ENCODE results near the gene RBM33. TPM values are rescaled to one million over a fixed set of nuclear protein-coding genes. Genes with fewer than 3 reads are reported as not detected.

Gene RBM33
- total and polyA plus RNA-seq, 2 of the 8 experiments (the other 6 are each of a cell fraction or from before 2014, with no cell fraction given), result 16.5 to 64.6 TPM

GRCh38 chr7:155652156-155653114 lies 8.0 kb downstream of the RBM33 start:
- H2AK5ac ChIP-seq (ENCODE audit: low read depth, low read length), result no peak overlapping the region
- no peak overlapping the region for H3K14ac ChIP-seq (ENCODE audit: insufficient read length)
- H3K79me1 ChIP-seq (ENCODE audit: low read depth, low read length), result peaks cover 11% of the 10 kb centered on the region
- peaks cover 17 to 21% of the 10 kb centered on the region in 2 experiments for H4K20me1 ChIP-seq (replicated peaks in 1 of 2; ENCODE audit: control insufficient read depth in 1 of 2, insufficient read depth in 2 of 2, low read length in 2 of 2)
- no peak overlapping the region for H4K91ac ChIP-seq (replicated peaks; ENCODE audit: insufficient read length, low read length)
- H3K27ac ChIP-seq (ENCODE audit: low read depth, low read length), result no peak overlapping the region
- H4K5ac ChIP-seq (ENCODE audit: insufficient read length, low read depth, low read length), result no peak overlapping the region
- CTCF ChIA-PET (ENCODE audit: partially characterized antibody), result interaction anchor here (0.9 to 1.6 kb wide), 2 partner anchors 24 to 54 kb away, joined by 3 to 8 read pairs; no protein-coding TSS in a partner anchor
- H2BK12ac ChIP-seq (ENCODE audit: low read depth, low read length), result no peak overlapping the region
- no peak overlapping the region for H3K23ac ChIP-seq (ENCODE audit: insufficient read length)
- POLR2A ChIA-PET (ENCODE audit: partially characterized antibody), result interaction anchor here (0.6 to 1.2 kb wide), 2 partner anchors 8 to 90 kb away, joined by 4 read pairs; partner anchors contain the start of gene RBM33
- FAIRE-seq, result no peak
- no peaks in the 10 kb centered on the region for H3K23me2 ChIP-seq (ENCODE audit: low read depth, low read length)
- H3K36me3 ChIP-seq (ENCODE audit: control insufficient read depth in 2 of 4, insufficient read depth in 4 of 4, low read length in 3 of 4), result peaks cover 0 to 13% (median 4%) of the 10 kb centered on the region in 4 experiments; a peak in 4 of 8 replicates
- H2BK5ac ChIP-seq (ENCODE audit: low read depth, low read length), result no peak overlapping the region
- no peaks in the 10 kb centered on the region for H3K27me3 ChIP-seq (replicated peaks in 1 of 4; ENCODE audit: control insufficient read depth in 3 of 4, extremely low read depth in 1 of 4, insufficient read depth in 3 of 4, low read length in 3 of 4)
- H3K18ac ChIP-seq (ENCODE audit: extremely low read depth, low read length), result no peak overlapping the region
- no peaks in the 10 kb centered on the region for H3K4me1 ChIP-seq (replicated peaks in 1 of 4; ENCODE audit: control insufficient read depth in 3 of 4, insufficient read depth in 4 of 4, low read length in 3 of 4)
- H3K4me3 ChIP-seq (ENCODE audit: extremely low read depth in 1 of 4, insufficient read depth in 2 of 4, low read depth in 3 of 4, low read length in 4 of 4), result no peak overlapping the region
- no peak overlapping the region for H3K4ac ChIP-seq (replicated peaks; ENCODE audit: insufficient read length, low read depth, low read length)
- peaks cover 41 to 100% of the 10 kb centered on the region in 2 experiments for H3K79me2 ChIP-seq (ENCODE audit: control insufficient read depth in 1 of 2, insufficient read depth in 2 of 2, low read length in 2 of 2)
- no peak overlapping the region for H2BK120ac ChIP-seq (replicated peaks; ENCODE audit: low read depth, low read length)
- no peak for DNase-seq (ENCODE audit: low read depth in 1 of 2, low spot score in 2 of 2)
- WGBS, 2 experiments (ENCODE audit: extremely low coverage in 1 of 2, insufficient coverage in 1 of 2, insufficient read length in 1 of 2, insufficient replicate concordance in 2 of 2, low coverage in 1 of 2, low lambda C conversion rate in 2 of 2, missing lambda C conversion rate in 1 of 2), result 81% methylated on average over 6 of the region's 6 CpGs; no CpG with 5 or more reads in 1 of the 2 experiments
- H3K9me3 ChIP-seq (ENCODE audit: insufficient read depth in 2 of 2, low read depth in 1 of 2, low read length in 1 of 2), result peaks cover 2 to 14% of the 10 kb centered on the region in 2 experiments; a peak in 3 of 4 replicates
- no peak overlapping the region for H3K56ac ChIP-seq (replicated peaks; ENCODE audit: insufficient read length, low read depth, low read length)
- H2BK15ac ChIP-seq (ENCODE audit: low read length), result no peak overlapping the region
- no peak overlapping the region for H4K8ac ChIP-seq (ENCODE audit: extremely low read depth, insufficient read depth, low read length)
- no peak overlapping the region for H2BK20ac ChIP-seq (ENCODE audit: low read length)
- TF ChIP-seq PHF8 (conservative IDR thresholded peaks at IDR 0.05; ENCODE audit: low read depth, low read length), result no peak
- TF ChIP-seq HDAC2 (IDR thresholded peaks at IDR 0.05; ENCODE audit: borderline replicate concordance in 1 of 2, low read depth in 2 of 2, low read length in 2 of 2), result no peak
- TF ChIP-seq ASH2L (IDR thresholded peaks at IDR 0.05; ENCODE audit: low read length), result no peak
- no peak for TF ChIP-seq CEBPB (IDR thresholded peaks at IDR 0.05; ENCODE audit: low read depth, low read length)
- H3K9ac ChIP-seq (replicated peaks in 1 of 4; ENCODE audit: extremely low read depth in 1 of 4, low read depth in 3 of 4, low read length in 3 of 4), result no peak overlapping the region
- H3K4me2 ChIP-seq (ENCODE audit: insufficient read depth in 1 of 2, low read depth in 2 of 2, low read length in 2 of 2), result no peak overlapping the region
- H2AFZ ChIP-seq (ENCODE audit: low read length), result no peak overlapping the region
